ENCODE measurements around the gene GPM6B. TPM values are rescaled to one million over a fixed set of nuclear protein-coding genes. Genes with fewer than 3 reads are reported as not detected.

The GPM6B gene
- polyA plus RNA-seq, 1 donor from 2014 or later = 205 TPM

DNA sequence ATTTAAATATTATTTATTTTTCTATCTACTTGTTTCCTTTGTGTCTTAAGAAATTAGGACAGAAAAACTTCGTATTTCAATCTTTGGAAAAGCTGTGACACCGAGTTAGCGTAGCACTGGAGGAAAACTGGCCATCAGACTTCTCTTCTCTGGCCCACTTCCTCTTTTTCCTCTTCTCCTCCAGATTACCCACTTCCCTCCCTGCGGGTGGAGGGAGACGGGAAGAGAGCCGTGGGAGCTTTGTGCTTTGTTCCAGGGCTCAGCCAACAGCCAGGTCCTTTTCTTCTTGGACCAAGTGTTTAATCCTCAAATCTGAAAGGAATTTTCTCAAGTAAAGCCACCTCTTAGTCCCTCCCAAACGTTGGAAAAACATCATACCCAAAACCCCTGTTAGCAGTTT, 52.6 kb downstream of the GPM6B start:
- Histone ChIP-seq H3K27ac (ENCODE audit: low read length) (no peak overlapping the region), H3K9ac (ENCODE audit: low read length) (no peak overlapping the region), H2AFZ (ENCODE audit: low read depth, low read length) (no peak overlapping the region)

DNA sequence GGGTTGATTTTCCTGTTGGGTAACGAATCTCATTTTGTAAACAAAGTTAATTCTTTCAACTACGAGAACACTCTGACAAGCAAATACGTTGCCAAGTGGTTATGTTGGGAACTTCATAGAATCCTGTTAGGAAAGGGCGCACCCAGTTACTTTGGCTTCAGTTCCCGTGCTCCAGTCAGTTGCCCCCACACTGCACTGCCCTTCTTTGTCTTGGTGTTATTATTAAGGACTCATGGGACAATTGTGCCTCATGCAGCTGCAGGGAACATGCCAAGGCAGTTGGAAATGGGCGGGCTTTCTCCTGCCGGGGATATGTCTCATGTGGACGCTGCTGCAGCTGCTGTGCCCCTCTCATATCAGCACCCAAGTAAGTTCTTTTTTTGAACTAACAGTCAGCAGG, 53.4 kb downstream of the GPM6B start:
- no peak overlapping the region for H3K9ac ChIP-seq (ENCODE audit: low read length)
- no peaks in the 10 kb centered on the region for H3K9me3 ChIP-seq (ENCODE audit: low read length)
- no peaks in the 10 kb centered on the region for H3K79me2 ChIP-seq (replicated peaks; ENCODE audit: insufficient read depth, low read length)
- H3K36me3 ChIP-seq (ENCODE audit: insufficient read depth, low read length) = no peaks in the 10 kb centered on the region
- H3K27me3 ChIP-seq (ENCODE audit: insufficient read depth, low read depth, low read length) = no peaks in the 10 kb centered on the region
- no peak overlapping the region for H3K4me3 ChIP-seq (ENCODE audit: low read length)
- H3K4me2 ChIP-seq (ENCODE audit: low read length) = no peak overlapping the region
- H3K9me2 ChIP-seq (ENCODE audit: insufficient read depth, low read length) = no peaks in the 10 kb centered on the region
- H4K20me1 ChIP-seq (ENCODE audit: insufficient read depth) = no peaks in the 10 kb centered on the region
- no peaks in the 10 kb centered on the region for H3F3A ChIP-seq (ENCODE audit: insufficient read depth, low read length, poor library complexity, severe bottlenecking)
- TF ChIP-seq RAD21 (conservative IDR thresholded peaks at IDR 0.05) (no peak), MXI1 (conservative IDR thresholded peaks at IDR 0.05; ENCODE audit: poor library complexity, severe bottlenecking) (no peak), TAF1 (IDR thresholded peaks at IDR 0.05; ENCODE audit: low read depth) (no peak), POLR2AphosphoS5 (IDR thresholded peaks at IDR 0.05) (no peak), EZH2 (IDR thresholded peaks at IDR 0.05; ENCODE audit: borderline replicate concordance, insufficient read depth, low read length, poor library complexity, severe bottlenecking) (no peak), SMC3 (conservative IDR thresholded peaks at IDR 0.05; ENCODE audit: poor library complexity) (no peak), EP300 (conservative IDR thresholded peaks at IDR 0.05; ENCODE audit: poor library complexity, severe bottlenecking) (no peak)
- TF ChIP-seq, protein P1, sequence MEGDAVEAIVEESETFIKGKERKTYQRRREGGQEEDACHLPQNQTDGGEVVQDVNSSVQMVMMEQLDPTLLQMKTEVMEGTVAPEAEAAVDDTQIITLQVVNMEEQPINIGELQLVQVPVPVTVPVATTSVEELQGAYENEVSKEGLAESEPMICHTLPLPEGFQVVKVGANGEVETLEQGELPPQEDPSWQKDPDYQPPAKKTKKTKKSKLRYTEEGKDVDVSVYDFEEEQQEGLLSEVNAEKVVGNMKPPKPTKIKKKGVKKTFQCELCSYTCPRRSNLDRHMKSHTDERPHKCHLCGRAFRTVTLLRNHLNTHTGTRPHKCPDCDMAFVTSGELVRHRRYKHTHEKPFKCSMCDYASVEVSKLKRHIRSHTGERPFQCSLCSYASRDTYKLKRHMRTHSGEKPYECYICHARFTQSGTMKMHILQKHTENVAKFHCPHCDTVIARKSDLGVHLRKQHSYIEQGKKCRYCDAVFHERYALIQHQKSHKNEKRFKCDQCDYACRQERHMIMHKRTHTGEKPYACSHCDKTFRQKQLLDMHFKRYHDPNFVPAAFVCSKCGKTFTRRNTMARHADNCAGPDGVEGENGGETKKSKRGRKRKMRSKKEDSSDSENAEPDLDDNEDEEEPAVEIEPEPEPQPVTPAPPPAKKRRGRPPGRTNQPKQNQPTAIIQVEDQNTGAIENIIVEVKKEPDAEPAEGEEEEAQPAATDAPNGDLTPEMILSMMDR (IDR thresholded peaks at IDR 0.05; ENCODE audit: poor library complexity, severe bottlenecking) = no peak
- TF ChIP-seq, protein P2, sequence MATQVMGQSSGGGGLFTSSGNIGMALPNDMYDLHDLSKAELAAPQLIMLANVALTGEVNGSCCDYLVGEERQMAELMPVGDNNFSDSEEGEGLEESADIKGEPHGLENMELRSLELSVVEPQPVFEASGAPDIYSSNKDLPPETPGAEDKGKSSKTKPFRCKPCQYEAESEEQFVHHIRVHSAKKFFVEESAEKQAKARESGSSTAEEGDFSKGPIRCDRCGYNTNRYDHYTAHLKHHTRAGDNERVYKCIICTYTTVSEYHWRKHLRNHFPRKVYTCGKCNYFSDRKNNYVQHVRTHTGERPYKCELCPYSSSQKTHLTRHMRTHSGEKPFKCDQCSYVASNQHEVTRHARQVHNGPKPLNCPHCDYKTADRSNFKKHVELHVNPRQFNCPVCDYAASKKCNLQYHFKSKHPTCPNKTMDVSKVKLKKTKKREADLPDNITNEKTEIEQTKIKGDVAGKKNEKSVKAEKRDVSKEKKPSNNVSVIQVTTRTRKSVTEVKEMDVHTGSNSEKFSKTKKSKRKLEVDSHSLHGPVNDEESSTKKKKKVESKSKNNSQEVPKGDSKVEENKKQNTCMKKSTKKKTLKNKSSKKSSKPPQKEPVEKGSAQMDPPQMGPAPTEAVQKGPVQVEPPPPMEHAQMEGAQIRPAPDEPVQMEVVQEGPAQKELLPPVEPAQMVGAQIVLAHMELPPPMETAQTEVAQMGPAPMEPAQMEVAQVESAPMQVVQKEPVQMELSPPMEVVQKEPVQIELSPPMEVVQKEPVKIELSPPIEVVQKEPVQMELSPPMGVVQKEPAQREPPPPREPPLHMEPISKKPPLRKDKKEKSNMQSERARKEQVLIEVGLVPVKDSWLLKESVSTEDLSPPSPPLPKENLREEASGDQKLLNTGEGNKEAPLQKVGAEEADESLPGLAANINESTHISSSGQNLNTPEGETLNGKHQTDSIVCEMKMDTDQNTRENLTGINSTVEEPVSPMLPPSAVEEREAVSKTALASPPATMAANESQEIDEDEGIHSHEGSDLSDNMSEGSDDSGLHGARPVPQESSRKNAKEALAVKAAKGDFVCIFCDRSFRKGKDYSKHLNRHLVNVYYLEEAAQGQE (IDR thresholded peaks at IDR 0.05; ENCODE audit: borderline replicate concordance) = no peak
- no peak overlapping the region for H3K27ac ChIP-seq (ENCODE audit: low read length)
- H2AFZ ChIP-seq (ENCODE audit: low read depth, low read length) = no peak overlapping the region

More for the DNA sequence above, 52.6 kb downstream of the GPM6B start:
- Histone ChIP-seq H3K9me3 (ENCODE audit: low read length) (no peaks in the 10 kb centered on the region), H3F3A (ENCODE audit: insufficient read depth, low read length, poor library complexity, severe bottlenecking) (no peaks in the 10 kb centered on the region), H3K36me3 (ENCODE audit: insufficient read depth, low read length) (no peaks in the 10 kb centered on the region), H3K79me2 (replicated peaks; ENCODE audit: insufficient read depth, low read length) (no peaks in the 10 kb centered on the region), H3K27me3 (ENCODE audit: insufficient read depth, low read depth, low read length) (no peaks in the 10 kb centered on the region), H4K20me1 (ENCODE audit: insufficient read depth) (no peaks in the 10 kb centered on the region), H3K9me2 (ENCODE audit: insufficient read depth, low read length) (no peaks in the 10 kb centered on the region), H3K4me3 (ENCODE audit: low read length) (no peak overlapping the region), H3K4me2 (ENCODE audit: low read length) (no peak overlapping the region)
- TF ChIP-seq EP300 (conservative IDR thresholded peaks at IDR 0.05; ENCODE audit: poor library complexity, severe bottlenecking) = no peak
- TF ChIP-seq EZH2 (IDR thresholded peaks at IDR 0.05; ENCODE audit: borderline replicate concordance, insufficient read depth, low read length, poor library complexity, severe bottlenecking) = no peak
- TF ChIP-seq RAD21 (conservative IDR thresholded peaks at IDR 0.05) = no peak
- TF ChIP-seq SMC3 (conservative IDR thresholded peaks at IDR 0.05; ENCODE audit: poor library complexity) = no peak
- TF ChIP-seq TAF1 (IDR thresholded peaks at IDR 0.05; ENCODE audit: low read depth) = no peak
- TF ChIP-seq, protein P2 (IDR thresholded peaks at IDR 0.05; ENCODE audit: borderline replicate concordance) = no peak
- no peak for TF ChIP-seq POLR2AphosphoS5 (IDR thresholded peaks at IDR 0.05)
- TF ChIP-seq, protein P1 (IDR thresholded peaks at IDR 0.05; ENCODE audit: poor library complexity, severe bottlenecking) = no peak
- no peak for TF ChIP-seq MXI1 (conservative IDR thresholded peaks at IDR 0.05; ENCODE audit: poor library complexity, severe bottlenecking)
